ENCODE measurements around the gene GTPBP1. TPM values are rescaled to one million over a fixed set of nuclear protein-coding genes. Genes with fewer than 3 reads are reported as not detected.

GTPBP1 gene
- total and polyA plus RNA-seq, 2 donors (not counting 3 experiments of a cell fraction or from before 2014, with no cell fraction given), result 29.8 to 50.3 TPM

DNA sequence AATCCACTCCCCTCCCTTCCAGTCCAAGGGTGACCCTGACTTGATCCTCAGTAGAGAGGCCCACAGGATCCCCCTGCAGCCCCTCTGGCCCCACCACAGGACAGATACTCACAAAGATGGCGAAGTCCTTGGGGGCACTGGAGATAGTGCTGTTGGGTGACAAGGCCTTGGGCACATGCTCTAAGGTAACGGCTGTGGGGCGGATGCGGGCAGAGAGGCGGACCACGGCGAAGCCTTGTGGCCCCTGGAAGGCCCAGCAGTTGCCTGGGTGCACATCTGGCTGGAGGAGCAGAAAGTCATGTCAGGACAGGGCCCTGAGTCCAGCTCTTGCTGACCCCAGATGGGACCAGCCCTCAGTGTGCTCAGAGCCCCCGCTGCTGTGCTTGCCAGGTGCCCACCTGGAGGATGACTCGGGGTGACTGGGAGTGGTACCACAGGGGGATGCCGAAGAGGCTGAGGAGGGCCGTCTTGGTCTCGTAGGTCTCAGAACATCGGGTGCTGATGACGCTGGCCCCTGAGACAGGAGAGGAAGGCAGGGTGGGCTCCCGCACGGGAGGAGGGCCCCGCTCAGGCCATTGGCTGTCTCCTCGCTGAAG is 32.8 kb downstream of the GTPBP1 start:
- Histone ChIP-seq H4K20me1 (replicated peaks; ENCODE audit: control insufficient read depth, extremely low read depth, insufficient read depth, low read length) (no peaks in the 10 kb centered on the region), H3K9me3 (replicated peaks; ENCODE audit: control insufficient read depth, insufficient read depth, low read length) (no peaks in the 10 kb centered on the region), H3K27ac (ENCODE audit: insufficient read depth, low read depth, low read length) (no peak overlapping the region), H3K9ac (replicated peaks; ENCODE audit: extremely low read depth, insufficient read depth, low read length) (no peak overlapping the region), H3K4me1 (ENCODE audit: control insufficient read depth, extremely low read depth, insufficient read depth, low read length) (no peaks in the 10 kb centered on the region), H3K4me3 (replicated peaks in 1 of 3; ENCODE audit: insufficient read depth in 1 of 3, low read depth in 1 of 3, low read length in 3 of 3) (no peak overlapping the region), H2AFZ (ENCODE audit: low read depth, low read length) (no peak overlapping the region), H3K27me3 (ENCODE audit: control insufficient read depth in 2 of 2, insufficient read depth in 2 of 2, low read length in 2 of 2) (no peaks in the 10 kb centered on the region), H3K4me2 (ENCODE audit: insufficient read depth, low read length) (no peak overlapping the region), H3K79me2 (ENCODE audit: control insufficient read depth, insufficient read depth, low read length) (no peaks in the 10 kb centered on the region), H3K36me3 (ENCODE audit: control insufficient read depth in 2 of 2, extremely low read depth in 1 of 2, insufficient read depth in 2 of 2, low read length in 2 of 2) (peaks cover 12 to 67% of the 10 kb centered on the region in 2 experiments), H3K9me1 (replicated peaks; ENCODE audit: control insufficient read depth, extremely low read depth, insufficient read depth, low read length) (no peaks in the 10 kb centered on the region)
- TF ChIP-seq JUN (IDR thresholded peaks at IDR 0.05; ENCODE audit: borderline replicate concordance, insufficient read depth, insufficient read length, low read depth) (no peak), MYC (IDR thresholded peaks at IDR 0.05; ENCODE audit: low read depth, low read length) (no peak), POLR2AphosphoS5 (IDR thresholded peaks at IDR 0.05; ENCODE audit: insufficient read depth, low read depth, low read length) (no peak), POLR2A (IDR thresholded peaks at IDR 0.05; ENCODE audit: low read depth, low read length) (no peak), GATA2 (IDR thresholded peaks at IDR 0.05; ENCODE audit: insufficient read depth, insufficient read length, low read depth, low read length) (no peak), EZH2 (IDR thresholded peaks at IDR 0.05; ENCODE audit: borderline replicate concordance, low read depth, low read length, severe bottlenecking) (no peak), FOS (IDR thresholded peaks at IDR 0.05; ENCODE audit: borderline replicate concordance, insufficient read depth, low read length) (no peak)
- TF ChIP-seq, protein P1, sequence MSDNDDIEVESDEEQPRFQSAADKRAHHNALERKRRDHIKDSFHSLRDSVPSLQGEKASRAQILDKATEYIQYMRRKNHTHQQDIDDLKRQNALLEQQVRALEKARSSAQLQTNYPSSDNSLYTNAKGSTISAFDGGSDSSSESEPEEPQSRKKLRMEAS (IDR thresholded peaks at IDR 0.05; ENCODE audit: insufficient read depth, insufficient read length), result no peak
- TF ChIP-seq, protein P2, sequence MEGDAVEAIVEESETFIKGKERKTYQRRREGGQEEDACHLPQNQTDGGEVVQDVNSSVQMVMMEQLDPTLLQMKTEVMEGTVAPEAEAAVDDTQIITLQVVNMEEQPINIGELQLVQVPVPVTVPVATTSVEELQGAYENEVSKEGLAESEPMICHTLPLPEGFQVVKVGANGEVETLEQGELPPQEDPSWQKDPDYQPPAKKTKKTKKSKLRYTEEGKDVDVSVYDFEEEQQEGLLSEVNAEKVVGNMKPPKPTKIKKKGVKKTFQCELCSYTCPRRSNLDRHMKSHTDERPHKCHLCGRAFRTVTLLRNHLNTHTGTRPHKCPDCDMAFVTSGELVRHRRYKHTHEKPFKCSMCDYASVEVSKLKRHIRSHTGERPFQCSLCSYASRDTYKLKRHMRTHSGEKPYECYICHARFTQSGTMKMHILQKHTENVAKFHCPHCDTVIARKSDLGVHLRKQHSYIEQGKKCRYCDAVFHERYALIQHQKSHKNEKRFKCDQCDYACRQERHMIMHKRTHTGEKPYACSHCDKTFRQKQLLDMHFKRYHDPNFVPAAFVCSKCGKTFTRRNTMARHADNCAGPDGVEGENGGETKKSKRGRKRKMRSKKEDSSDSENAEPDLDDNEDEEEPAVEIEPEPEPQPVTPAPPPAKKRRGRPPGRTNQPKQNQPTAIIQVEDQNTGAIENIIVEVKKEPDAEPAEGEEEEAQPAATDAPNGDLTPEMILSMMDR (IDR thresholded peaks at IDR 0.05; ENCODE audit: extremely low read depth in 1 of 2, insufficient read depth in 1 of 2, low read depth in 1 of 2, low read length in 2 of 2), result no peak
- FAIRE-seq (no peak), DNase-seq (ENCODE audit: low read depth, low spot score) (no peak)
- ChIA-PET POLR2A (no interaction called here), CTCF (interaction anchor here (1.4 kb wide), 1 partner anchor 9 kb away, joined by 4 read pairs; no protein-coding TSS in a partner anchor)
- dilution Hi-C loops (cut with MboI; ENCODE audit: extremely low pct_ligation_motif_present, low sequenced_read_pairs), result no loop called here
- no TSS peak for BruUV-seq (replicated peaks)
- intact Hi-C loops (cut with micrococcal nuclease), result no loop called here
